OCI-M1 (cell line): ENCODE measurements around the gene TTC39A.
"Not testable (repeated sequence)": the region's sequence is repeated elsewhere in the genome, so short reads cannot be mapped to it uniquely, and the experiment has no call there.

Source experiments
- DNase-seq: peaks from one replicate; lab custom pipeline; 2025; lab: John Stamatoyannopoulos, UW

Gene TTC39A

DNA sequence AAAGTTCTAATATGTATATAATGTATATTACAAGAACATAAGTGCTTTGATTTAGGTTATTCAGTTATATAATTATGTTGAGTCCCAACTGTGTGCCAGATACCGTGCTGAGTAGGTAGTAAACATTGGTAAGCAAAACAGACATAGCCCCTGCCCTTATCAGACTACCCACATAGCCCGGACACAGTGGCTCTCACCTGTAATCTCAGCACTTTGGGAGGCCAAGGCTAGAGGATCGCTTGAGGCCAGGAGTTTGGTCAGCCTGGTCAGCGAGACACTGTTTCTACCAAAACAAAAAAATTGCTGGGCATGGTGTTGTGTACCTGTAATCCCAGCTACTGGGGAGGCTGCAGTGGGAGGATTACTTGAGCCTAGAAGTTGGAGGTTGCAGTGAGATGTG, 63.6 kb downstream of the TTC39A start:
- no peak for DNase-seq

GRCh38 chr1:51266181-51266580, 64.2 kb downstream of the TTC39A start:
- no peak for DNase-seq

GRCh38 chr1:51265618-51266017, 64.7 kb downstream of the TTC39A start:
- peak; percentile 32 for DNase-seq

DNA sequence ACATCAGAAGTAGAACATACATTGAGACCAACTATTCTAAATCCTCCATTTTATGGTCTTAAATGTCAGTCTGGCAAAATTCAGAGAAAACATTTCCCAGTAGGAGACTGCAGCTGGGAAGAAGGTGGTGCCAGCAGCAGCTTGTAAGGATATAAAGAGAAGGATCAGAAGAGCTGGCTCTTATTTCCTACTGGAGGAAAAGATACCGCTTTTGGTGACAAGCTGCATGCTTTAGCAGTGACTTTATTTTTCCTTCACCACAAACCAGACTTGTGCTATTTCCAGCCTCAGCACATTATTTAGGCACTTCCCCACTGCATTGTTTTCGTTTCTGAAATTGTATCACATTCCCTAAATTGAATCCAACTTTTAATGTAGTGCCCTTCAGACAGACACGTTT, 65.9 kb downstream of the TTC39A start:
- DNase-seq = no peak

DNA sequence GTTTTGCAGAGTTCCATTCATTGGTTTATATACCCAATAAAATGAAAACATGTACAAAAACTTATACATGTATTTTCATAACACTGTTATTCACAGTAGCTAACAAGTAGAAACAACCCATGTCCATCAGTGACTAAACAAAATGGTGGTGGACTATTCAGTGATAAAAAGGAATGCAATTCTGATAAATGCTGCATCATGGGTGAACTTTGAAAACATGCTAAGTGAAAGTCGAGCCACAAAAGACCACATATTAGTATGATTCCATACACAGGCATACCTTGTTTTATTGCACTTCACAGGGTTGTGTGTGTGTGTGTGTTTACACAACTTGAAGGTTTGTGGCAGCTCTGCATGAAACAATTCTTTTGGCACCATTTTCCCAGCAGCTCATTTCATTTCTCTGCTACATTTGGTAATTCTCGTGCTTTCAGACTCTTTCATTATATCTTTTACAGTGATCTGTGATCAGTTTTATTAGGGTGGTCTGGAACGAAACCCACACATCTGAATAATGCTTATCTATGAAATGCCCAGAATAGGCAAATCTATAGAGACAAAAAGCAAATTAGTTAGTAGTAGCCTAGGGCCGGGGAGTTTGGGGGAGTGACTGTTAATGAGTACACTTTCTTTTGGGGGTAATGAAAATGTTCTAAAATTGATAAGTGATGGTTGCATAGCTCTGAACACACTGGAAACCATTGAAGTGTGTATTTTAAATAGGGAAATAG, 67.0 kb downstream of the TTC39A start:
- no peak for DNase-seq

DNA sequence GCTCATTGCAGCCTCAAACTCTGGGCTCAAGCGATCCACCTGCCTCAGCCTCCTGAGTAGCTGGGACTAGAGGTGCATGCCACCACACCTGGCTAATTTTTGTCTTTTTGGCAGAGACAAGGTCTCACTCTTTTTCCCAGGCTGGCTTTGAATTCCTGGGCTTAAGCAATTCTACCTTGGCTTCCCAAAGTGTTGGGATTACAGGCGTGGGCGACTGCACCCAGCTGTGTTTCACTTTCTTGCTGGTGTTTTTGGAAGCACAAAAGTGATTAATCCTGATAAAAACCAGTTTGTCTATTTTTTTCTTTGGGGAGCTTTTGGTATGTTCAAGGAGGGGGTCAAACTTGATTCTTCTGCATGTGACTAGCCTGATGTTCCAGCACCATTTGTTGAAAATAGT, 75.0 kb downstream of the TTC39A start:
- DNase-seq = no peak

DNA sequence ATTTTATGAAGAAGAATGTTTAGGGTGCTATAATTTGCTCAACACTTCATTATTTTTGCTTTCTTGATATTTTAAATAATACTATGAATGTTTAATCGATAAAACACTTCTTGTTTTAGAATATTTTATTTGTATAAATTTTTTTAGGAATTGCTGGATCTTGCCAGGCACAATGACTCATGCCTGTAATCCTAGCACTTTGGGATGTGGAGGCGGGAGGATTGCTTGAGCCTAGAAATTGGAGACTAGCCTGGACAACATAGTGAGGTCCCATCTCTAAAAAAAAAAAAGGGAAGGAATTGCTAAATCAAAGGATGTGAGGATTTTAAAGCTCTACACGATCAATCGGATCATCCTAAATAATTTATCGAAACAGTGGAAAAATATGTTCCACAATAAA, 76.7 kb downstream of the TTC39A start:
- no peak for DNase-seq

DNA sequence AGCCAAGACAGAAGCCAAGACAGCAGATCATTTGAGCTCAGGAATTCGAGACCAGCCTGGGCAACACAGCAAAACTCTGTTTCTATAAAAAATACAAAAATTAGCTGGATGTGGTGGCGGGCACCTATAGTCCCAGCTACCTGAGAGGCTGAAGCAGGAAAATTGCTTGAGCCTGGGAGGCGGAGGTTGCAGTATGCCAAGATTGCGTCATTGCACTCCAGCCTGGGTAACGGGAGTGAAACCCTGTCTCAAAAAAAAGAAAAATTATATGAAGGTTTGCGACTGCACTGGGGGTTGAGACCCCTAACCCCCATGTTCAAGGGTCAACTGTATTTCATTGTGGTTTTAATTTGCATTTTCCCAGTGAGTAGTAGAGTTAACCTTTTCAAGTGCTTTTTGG, 78.0 kb downstream of the TTC39A start:
- no peak for DNase-seq

- not testable (repeated sequence) for DNase-seq
These were observed 79.2 kb downstream of the TTC39A start for GRCh38 chr1:51251165-51251564.

- not testable (repeated sequence) for DNase-seq
These were observed 79.6 kb downstream of the TTC39A start for GRCh38 chr1:51250729-51251128.

GRCh38 chr1:51249445-51249844, 80.9 kb downstream of the TTC39A start:
- no peak for DNase-seq

- no peak for DNase-seq
These were observed 82.9 kb downstream of the TTC39A start for GRCh38 chr1:51247499-51247898.

- no peak for DNase-seq
These were observed 83.3 kb downstream of the TTC39A start for GRCh38 chr1:51247022-51247421.

GRCh38 chr1:51242546-51242945, 87.8 kb downstream of the TTC39A start:
- no peak for DNase-seq

GRCh38 chr1:51241119-51241518, 89.2 kb downstream of the TTC39A start:
- no peak for DNase-seq

DNA sequence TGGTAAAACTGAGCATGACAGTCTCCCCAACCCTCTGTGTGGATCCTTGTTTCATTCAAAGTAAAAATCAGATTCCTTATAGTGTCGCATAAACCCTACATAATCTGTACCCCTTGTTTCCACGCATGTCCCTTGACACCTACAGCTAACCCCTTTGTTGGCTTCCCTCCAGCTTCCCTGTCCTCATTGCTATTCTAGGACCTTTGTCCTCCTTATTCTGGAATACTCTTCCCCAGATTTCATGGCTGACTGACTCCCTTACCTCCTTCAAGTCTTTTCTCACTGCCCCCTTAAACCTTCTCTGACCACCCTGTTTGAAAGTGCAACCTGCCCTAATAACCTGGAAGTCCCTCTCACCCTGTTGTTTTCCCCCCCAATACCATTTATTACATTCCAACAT, 90.3 kb downstream of the TTC39A start:
- no peak for DNase-seq

DNA sequence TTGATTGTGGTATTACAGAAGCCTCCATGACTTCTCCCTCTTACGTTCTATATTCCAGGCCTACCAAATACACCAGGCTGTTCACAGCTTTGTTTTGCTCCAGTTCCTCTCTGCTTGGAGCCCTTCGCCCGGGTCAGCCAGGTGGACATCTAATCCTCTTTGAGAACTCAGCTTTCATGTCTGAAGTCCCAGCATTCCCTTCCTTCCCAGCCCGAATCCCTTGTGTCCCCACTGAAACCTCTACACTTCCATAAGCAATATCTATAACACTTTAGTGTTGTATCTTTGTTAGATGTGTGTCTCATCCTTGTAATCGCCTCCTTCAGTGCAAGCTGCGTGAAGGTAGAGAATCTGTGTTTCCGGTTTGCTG, 92.3 kb downstream of the TTC39A start:
- peak; percentile 50 for DNase-seq

DNA sequence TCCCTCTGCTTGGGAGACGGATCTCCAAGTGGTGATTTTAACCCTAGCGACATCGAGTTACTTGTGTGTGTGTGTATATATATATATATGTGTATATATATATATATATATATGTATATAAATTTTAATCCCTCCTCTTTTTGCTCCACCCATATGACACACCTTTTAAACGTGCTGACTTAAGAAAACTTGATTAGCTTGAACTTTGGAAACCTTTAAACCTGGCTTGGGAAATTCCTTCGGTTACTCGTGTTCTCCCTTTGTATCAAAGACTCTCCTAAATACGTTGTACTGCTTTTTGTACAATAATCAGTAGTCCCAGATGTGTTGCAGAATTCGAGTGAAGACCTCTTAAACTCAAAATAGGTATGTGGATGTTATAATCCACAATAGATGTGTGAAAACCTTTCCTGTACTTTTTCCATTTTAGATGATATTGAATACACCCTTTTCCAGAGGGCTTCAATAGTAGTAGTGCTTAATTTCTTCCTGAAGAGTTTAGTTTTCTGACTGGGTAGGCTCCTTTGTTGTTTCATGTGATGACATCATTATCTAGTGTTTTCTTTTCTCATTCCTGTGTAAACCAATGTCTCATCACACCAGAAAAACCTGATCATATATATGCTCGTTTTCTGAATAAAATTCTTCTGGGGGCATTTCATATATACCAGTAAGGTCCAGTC, 92.9 kb downstream of the TTC39A start:
- peak; percentile 56 for DNase-seq
